GM12891 (cell line): ENCODE results near the gene MSRB1.

Experiments used
- POLR2A ChIP-seq: IDR thresholded peaks from 2 replicates; pipeline ENCODE4 v1.6.1; 2011; ENCODE audit warnings: low read depth, low read length, control low read depth
- POLR2AphosphoS5 ChIP-seq: IDR thresholded peaks from 2 replicates; pipeline ENCODE4 v1.6.1; 2011; ENCODE audit warnings: low read depth, low read length, control low read depth
- POU2F2 ChIP-seq: IDR thresholded peaks from 2 replicates; pipeline ENCODE4 v1.6.1; 2011; ENCODE audit warnings: low read depth, mild to moderate bottlenecking, control low read depth, low read length, moderate library complexity

DNA sequence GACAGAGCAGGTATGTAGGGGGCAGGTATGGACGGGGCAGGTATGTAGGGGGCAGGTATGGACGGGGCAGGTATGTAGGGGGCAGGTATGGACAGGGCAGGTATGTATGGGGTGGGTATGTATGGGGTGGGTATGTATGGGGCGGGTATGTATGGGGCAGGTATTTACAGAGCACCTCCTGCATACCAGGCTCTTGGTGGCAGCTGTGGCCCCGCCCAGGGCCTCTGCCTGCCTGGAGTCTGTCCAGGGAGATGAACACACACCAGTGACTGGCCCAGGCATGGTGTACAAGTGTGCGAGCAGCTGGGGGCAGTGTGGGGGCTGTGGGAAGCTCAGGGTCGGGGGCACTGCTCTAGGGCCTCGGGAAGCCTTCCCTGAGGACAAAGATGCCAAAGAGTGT is 7.0 kb upstream of the MSRB1 start:
- no peak for TF ChIP-seq POLR2A
- no peak for TF ChIP-seq POLR2AphosphoS5
- no peak for TF ChIP-seq POU2F2
